Limb (tissue), 2 donors: Measurements from ENCODE around the gene ACVRL1.
A peak's percentile ranks its signal among the peaks of the same experiment; 100 is the strongest.

Source experiments
- DNase-seq, 2 donors: peaks; one replicate each; pipeline ENCODE4 v3.0.0-alpha.2; 2016; ENCODE audit errors: extremely low spot score in 2 of 2

The ACVRL1 gene

DNA sequence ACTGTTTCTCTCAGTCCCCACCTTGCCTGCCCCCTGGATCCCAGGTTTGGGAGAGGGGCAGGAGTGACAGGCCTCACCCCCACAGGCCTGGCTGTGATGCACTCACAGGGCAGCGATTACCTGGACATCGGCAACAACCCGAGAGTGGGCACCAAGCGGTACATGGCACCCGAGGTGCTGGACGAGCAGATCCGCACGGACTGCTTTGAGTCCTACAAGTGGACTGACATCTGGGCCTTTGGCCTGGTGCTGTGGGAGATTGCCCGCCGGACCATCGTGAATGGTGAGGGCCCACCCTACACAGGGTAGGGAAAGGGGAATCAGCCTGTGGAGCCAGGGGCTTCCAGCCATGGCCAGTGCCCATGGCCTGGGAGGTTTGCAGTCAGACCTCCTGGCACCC lies 8.6 kb downstream of the ACVRL1 start:
- DNase-seq = no peak

DNA sequence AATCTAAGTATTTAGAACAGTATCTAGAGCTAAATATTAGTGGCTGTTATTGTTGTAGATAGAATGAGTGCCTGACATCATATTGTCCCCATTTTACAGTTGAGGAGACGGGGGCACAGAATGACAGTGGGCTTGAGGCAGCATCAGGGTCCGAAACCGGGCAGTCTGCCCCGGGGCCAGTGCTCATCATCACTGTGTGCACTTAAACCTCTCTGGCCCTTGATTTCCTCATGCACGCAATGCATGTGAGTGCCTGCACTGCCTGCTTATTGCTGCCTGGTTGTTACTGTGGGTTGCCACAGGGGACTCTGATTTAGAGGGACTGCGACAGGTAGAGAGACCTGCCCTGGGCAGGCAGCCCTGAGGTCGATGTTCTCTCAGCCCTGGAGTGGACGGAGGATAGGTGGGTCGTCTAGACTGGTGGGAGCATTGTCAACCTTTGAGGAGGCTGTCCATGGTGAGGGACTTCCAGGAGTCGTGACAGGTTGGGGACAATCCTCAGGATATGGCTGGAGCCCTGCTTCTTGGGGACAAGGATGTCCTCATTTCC lies 9.8 kb downstream of the ACVRL1 start:
- no peak for DNase-seq

DNA sequence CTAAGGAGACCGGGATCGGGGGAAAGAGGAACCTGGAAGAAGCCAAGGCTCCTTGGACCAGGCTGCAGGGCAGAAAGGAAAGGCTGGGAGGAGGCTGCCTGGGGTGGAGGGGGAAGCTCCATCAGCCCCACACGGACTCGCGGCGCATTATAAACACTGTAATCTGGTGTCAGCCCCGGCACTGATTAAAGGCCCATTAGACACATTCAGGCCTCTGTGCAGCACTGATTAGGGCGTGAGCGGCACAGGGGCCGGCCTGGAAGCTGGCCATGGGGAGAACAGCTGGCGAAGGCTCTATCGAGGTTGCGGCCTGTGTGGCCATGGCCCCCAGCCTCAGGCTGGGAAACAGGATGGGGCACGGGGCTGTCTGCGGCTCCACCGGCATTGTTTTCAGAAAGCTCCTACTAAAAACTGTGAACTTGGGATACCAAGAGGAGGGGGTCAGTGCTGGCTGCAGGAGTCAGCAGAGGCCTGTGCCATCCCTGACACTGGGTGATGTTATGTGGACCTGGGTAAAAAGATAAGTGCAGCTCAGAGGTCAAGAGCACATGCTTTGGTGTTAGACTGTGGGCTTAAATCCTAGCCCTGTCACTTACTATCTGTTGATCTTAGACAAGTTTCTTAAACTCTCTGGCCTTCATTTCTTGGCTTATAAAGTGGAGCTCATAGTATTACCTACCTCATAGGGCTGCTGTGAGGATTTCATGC lies 10.6 kb downstream of the ACVRL1 start:
- no peak for DNase-seq

DNA sequence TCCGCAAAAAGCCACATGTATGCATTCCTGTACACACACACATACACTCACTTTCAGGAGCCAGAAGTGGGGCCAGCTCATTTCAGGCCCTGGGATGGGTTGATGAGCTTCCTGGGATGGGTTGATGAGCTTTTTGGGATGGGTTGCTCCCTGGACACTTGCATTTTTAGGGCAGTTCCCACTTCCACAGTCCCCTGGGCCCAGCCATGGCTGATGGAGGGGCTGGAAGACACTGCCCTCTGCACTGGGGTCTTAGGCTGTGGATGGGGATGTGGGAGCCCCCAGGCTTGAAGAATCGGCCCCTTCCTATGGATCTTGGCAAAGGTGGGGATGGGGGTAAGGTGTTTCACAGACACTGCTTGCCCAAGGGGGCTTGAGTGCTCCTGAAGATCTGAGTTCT lies 12.7 kb downstream of the ACVRL1 start:
- no peak for DNase-seq

DNA sequence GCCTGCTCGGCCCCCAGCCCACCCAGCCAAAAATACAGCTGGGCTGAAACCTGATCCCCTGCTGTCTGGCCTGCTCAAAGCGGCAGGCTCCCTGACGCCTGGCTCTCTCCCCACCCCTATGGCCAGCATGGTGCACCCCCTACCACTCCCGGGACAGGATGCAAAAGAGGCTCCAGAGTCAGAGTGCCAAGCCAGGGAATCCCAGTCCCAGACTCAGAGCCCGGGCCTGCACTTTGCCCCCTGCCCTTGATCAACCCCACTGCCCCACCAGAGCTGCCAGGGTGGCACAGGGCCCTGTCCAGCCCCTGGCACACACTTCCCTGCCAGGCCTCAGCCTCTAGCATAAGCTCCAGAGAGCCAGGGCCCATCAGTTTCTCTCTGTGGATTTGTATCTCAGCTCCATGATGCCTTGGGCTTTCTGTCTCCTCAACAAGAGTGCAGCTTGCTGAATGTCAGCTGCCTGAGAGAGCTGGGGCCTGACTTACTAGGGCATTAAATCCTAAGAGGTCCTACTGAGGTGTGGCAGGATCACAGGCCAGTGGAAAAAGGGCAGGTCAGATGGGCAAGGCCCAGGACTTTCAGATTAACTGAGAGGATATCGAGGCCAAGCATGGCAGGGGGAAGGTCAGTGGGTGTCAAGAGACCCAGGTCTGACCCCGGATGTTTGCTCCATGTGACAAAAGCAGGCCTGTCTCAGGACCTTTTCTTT lies 13.9 kb downstream of the ACVRL1 start:
- peak in 1 of 2 donors; percentile 64 for DNase-seq

DNA sequence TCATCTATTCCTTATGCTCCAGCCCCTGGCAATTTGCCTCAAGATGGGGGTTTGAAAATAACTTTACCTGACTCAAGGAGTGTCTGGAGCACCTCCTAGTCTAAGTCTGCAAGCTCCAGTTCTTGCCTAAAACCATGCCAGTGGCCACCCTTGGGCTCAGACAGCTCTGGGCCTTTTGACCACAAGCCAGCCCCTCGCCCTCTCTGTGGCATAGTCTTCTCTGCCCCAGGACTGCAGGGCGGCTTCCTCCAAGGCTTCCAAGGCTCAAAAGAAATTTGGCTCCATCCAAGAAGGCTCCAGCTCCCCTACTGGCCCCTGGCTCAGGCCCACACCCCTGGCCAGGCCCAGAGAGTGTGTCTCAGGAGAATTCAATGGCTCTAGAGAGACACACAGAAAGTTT lies 14.8 kb downstream of the ACVRL1 start:
- DNase-seq = no peak

DNA sequence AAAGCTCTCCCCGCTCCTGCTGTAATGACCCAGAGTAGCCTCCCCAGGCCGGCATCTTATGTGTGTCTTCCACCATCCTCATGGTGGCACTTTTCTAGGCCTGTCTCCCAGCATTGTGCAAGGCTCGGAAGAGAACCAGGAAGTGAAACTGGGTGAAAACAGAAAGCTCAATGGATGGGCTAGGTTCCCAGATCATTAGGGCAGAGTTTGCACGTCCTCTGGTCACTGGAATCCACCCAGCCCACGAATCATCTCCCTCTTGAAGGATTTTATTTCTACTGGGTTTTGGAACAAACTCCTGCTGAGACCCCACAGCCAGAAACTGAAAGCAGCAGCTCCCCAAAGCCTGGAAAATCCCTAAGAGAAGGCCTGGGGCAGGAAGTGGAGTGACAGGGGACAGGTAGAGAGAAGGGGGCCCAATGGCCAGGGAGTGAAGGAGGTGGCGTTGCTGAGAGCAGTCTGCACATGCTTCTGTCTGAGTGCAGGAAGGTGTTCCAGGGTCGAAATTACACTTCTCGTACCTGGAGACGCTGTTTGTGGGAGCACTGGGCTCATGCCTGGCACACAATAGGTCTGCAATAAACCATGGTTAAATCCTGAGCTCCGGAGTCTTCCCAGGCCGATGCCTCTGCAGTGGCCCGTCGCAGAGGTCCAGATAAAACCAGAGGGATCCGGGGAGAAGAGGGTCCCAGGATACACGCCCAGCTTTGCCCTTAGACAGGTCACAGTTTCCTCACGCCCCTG lies 15.6 kb downstream of the ACVRL1 start:
- no peak for DNase-seq

DNA sequence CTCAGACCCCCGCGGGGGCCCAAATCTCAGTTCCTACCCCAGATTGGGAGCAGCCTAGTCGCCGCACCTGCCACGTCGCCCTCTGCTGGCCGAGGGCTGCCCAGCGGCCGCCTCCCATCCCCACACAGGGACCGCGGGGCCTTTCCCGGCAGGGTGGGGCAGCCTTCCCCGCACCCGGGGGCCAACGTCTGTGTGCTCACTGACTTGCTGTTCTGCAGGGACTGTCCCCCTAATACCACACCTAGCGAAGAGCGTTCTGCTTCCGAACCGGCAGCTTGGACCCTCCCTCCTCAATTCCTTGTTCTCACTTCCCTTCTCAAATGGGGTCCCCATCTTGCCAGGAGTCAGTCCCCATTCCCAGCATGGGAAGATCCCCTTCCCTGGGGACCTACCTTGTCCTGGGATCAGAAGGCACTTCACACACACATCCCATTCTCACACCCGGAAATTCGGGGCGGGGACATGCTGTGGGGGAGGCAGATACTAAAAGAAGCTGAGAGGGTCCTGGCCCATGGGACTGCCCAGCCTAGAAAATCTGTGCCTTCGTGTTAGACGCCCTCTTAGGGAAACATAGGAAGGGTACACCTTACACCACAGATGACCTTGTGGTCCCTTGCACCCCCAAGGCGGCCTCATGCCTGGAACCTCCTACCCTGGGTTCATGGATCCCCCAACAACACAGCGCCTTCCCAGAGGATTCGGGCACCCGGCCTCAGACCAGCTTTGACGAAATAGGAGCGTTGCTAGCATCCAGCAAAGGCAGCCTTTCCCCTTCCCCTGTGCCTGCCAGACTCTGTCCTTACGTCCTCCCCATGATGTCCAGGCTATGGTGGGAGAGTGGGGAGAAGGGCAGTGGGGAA lies 16.4 kb downstream of the ACVRL1 start:
- peak in 1 of 2 donors; percentile 72 for DNase-seq

DNA sequence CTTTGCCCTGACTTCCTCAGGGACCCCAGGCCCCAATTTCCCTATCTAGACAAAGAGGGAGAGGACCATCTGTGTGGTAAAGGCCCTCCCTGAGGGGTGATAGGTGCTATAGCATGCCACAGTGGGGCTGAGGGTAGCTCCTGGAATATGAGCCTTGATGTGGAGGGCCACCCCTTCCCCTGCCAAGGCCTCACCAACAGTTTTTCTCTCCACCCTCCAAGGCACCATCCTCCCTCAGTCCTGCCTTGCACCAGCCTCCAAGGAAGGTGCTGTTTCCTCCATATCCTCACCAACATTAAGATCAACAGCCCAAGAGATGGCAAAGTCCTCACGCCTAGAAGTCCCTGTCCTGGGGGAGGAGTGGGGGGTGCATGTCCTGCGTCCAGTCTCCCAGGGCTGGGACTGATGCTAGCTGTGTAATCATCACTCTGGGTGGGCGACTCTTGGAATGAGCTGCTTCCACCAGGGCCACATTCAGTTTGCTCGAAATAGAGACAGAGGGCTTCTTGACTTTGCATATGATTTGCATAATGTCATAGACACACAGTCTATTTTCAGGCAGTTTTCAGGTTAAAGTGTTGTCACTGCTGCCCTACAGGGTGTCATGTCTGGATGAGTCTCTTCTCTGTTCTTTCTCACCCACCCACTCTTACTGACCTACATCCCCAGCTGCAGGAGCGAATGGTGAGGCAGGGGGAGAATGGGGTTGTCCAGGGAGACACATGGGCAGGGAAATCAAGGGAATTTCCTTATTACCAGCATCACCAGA lies 17.4 kb downstream of the ACVRL1 start:
- DNase-seq = no peak

DNA sequence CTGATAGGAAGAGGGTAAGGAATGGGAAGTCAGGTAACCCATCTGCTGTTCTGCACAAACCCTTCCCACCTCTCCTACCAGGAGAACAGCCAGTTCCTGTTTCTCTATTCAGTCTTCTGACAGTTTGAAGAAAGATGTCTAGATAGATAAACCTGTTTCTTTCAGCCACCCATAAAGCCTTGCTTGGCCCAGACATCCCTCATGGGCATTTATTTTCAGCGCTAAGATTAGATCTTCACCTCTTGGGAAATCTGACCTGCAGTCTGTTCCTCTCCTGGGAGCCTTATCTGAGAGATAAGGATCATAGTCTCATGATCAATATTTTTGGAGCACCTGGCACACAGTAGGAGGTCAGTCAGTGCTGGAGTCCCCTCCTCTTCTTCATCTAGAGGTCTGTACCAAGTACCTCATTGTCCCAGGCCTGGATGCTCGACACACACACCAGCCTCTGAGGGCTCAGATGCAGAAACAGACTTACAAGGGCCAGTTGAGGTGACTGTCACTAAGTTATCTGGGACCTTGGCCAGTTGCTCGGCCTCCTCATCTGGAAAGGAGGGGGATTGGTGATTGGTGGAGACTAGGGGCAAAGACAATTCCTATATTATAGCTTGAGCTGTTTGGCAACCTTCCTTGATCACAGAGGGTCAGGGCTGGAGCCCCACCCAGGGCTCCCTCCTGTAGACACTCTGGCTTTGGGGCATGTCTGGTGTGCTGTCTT lies 18.2 kb downstream of the ACVRL1 start:
- DNase-seq = no peak

DNA sequence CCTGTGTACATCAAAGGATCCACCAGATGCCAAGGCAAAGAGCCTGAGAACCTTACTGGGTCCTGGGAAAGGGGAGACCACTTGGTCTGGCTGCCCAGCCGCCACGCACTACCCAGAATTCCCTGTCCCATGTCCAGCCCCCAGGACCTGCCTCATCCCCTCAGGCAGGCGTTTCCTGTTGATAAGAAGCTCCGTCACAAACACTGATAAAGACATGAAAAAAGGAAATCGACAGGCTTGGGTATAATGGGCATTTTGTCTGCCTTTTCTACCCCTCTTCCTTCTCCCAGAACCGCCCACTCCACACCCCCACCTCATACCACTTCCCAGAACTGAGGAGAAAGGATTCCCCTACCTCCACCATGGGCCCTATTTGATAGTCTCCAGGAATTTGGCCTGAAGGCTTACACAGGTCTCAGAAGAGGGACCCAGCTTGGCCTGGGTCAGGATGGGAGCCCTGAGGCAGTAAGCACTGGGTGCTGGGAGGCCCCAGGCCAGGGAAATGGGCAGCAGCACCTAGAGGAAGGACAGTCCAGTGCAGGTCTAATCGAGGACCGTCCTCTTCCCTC lies 18.8 kb downstream of the ACVRL1 start:
- peak in 1 of 2 donors; percentile 20 for DNase-seq

DNA sequence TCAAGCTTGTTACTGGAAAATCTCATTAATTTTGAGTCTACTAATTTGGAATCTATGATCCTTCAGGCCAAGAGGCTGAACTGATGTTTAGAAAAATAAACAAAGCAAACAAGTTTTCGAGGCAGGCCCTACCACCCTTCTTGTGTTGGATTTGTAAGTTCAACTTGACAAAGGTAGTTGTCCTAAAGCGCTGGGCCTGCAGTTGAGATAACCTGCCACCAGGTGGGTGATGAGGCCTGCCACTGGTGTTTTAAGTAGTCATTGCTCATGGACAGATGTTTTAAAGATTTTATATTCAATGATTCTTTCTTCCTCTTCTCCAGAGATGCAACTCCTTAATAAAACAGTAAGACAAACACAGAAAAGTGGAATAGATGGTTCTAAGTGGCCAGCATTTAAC lies 19.4 kb downstream of the ACVRL1 start:
- DNase-seq = peak in 1 of 2 donors; percentile 1

DNA sequence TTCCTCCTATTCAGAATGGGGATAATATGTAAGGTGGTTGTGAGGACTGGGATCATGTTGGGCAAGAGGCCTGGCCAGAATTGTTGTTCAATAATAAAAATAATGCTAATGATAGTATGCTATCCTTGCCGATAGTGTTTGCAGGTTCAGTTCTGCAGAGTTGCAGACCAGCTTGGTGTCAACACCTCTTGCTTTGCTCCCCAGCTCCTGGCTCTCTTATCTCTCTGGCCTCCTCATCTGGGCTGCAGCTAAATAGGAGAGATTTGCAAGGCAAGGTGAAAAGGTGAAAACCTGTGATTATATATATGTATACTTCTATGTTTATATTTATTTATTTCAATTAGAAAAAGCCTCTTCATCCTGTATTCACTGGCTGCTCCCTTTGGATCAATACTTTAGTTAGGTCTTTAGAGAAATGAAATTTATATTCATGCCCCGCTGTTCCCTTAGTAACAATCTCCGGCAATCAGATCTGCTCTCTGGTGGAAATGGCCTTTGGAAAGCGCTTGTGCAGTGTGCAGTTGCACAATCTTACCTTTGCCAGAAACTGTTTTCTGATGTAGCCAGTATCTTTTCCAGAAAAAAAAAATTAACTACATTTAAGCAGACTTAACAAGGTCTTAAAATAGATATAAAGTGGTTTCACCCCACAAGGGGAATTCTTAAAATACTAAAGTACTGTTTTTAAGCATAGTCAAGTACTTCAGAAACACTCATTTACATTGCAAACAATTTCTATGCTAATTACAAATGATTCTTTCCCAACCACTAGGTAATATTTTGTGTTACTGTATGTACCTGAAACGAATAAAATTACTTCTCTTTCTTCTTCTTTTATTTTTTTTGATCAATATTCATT lies 25.1 kb downstream of the ACVRL1 start:
- no peak for DNase-seq

DNA sequence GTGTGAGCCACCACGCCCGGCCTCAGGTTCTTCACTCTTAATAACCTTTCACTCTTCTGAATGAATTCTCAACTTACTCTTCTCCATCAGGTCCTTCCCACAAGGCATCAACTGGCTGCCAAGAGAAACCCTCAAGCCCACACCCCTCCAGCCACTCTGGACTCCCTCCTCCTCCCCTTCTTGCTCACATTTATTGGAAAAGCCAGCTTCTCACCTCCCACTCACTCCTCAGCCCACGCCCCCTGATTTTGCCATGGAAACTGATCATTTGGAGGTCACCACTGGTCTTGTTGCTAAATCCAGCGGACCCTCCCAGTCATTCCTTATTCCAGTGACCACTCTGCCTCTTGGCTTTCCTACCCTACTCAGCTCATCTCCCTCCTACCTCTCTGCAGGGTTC lies 26.8 kb downstream of the ACVRL1 start:
- DNase-seq = no peak

DNA sequence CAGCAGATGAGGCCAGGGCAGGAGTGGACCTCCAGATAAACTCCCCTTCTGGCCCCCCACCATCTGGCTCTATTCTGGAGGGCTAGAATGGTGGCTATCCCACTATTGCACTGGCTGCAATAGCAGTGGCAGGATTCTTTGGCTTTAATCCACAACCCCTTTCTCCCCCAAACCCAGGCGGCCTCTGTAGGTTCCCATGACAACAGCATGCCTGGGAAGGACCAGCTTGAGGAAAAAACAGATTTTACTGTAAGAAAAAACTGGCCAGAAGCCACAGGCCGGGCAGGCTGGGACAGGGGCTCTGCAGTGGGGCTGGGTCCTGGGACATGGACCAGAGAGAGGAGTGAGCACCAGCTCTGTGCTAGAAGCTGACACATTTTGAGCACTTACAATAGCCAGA lies 30.6 kb downstream of the ACVRL1 start:
- DNase-seq = peak in 1 of 2 donors; percentile 61

DNA sequence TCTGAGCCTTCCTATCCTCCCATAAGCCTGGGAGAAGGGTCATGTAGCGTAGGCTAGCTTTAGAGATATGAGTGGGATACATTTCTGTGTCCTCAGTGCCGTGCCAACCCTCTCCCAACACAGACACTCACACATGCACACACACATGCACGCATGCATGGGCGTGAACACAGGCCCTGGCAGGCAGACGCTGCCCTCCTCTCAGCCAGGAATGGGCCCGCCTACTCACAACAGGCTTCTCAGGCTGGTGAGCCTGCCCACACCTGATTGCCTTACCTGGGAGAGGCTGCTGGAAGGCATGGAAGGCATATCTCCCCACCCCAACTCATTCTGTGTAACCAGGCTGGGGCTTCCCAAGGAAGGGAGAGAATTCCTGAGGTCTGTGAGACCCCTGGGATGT lies 31.4 kb downstream of the ACVRL1 start:
- no peak for DNase-seq

DNA sequence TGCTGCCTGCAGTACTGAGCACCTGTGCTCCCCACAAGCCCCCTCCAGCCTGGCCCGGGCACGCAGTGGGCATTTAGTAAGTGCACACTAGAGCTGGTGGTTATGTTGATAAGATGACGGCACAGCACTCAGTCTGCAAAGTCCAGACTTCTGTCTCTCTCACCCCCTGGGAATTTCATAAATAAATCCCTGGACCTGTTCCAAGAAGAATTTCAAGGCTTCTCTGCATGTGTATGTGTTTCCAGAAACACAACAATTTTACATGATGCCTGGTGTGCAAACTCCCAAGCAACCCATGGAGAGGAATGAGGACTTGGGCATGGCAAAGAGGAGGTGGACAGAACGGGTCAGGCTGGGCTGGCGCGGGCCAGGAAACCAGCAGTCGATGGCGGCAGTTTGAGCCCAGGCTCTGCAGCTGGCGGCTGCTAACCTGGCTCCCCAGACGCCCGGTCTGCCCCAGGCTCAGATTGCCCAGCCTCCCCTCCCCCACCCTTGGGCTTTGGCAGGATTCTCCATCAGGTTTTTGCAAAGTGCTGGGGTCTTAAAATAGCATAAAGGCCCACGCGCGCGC lies 33.8 kb downstream of the ACVRL1 start:
- DNase-seq = peak in 1 of 2 donors; percentile 70

DNA sequence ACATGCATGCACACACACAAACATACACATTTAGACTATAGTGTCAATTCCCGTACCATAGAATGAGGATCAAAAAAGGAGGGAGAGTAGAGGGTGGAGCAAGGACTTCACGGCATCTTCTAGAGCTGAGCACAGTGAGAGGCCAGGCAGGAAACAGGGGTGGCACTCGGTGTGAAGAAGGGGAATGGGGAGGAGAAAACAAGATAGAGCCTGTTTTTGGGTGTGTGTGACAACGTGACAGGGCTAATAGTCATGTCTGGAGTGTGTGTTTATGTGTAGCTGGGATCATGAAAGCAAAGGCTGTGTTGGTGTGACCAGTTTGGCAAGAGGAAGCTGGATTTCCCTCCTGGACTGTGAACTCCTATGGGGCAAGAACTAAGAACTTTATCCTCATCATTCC lies 34.3 kb downstream of the ACVRL1 start:
- DNase-seq = no peak
